ENCODE measurements around the gene SRD5A3. TPM values are rescaled to one million over a fixed set of nuclear protein-coding genes. Genes with fewer than 3 reads are reported as not detected.

SRD5A3 gene
- total and polyA plus RNA-seq, 2 donors (not counting 3 experiments of a cell fraction or from before 2014, with no cell fraction given), result 23.6 to 24.3 TPM

DNA sequence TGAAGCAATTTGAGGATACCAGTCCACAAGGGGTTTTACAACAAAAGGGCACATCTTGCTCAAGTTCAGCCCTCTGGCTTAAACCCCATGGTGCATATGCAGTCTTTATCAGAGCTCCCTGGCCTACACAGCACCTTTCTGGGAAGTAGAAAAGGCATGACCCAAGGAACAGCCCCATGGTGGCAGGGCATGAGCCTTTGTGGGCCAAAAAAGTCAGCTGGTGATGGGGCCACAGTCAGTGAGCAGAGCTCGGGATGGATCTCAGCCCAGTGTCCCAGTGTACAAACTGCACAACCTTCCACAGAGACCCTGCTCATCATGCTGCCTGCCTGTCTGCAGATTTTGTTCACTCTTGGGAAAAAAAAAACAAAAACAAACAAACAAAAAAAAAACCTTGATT is 27.4 kb downstream of the SRD5A3 start:
- POLR2A ChIA-PET, result no interaction called here
- Histone ChIP-seq H3K9me1 (replicated peaks; ENCODE audit: control insufficient read depth, extremely low read depth, insufficient read depth, low read length) (no peaks in the 10 kb centered on the region), H3K36me3 (ENCODE audit: control insufficient read depth in 2 of 2, extremely low read depth in 1 of 2, insufficient read depth in 2 of 2, low read length in 2 of 2) (no peaks in the 10 kb centered on the region), H3K27me3 (ENCODE audit: control insufficient read depth in 2 of 2, insufficient read depth in 2 of 2, low read length in 2 of 2) (no peaks in the 10 kb centered on the region), H3K4me3 (replicated peaks in 1 of 3; ENCODE audit: insufficient read depth in 1 of 3, low read depth in 1 of 3, low read length in 3 of 3) (no peak overlapping the region), H3K4me2 (ENCODE audit: insufficient read depth, low read length) (no peak overlapping the region), H2AFZ (ENCODE audit: low read depth, low read length) (no peak overlapping the region), H3K4me1 (ENCODE audit: control insufficient read depth, extremely low read depth, insufficient read depth, low read length) (no peaks in the 10 kb centered on the region), H3K79me2 (ENCODE audit: control insufficient read depth, insufficient read depth, low read length) (no peaks in the 10 kb centered on the region), H3K9me3 (replicated peaks; ENCODE audit: control insufficient read depth, insufficient read depth, low read length) (no peaks in the 10 kb centered on the region), H3K27ac (ENCODE audit: insufficient read depth, low read depth, low read length) (no peak overlapping the region), H4K20me1 (replicated peaks; ENCODE audit: control insufficient read depth, extremely low read depth, insufficient read depth, low read length) (no peaks in the 10 kb centered on the region), H3K9ac (replicated peaks; ENCODE audit: extremely low read depth, insufficient read depth, low read length) (no peak overlapping the region)
- intact Hi-C loops (cut with micrococcal nuclease), result no loop called here
- no peak for FAIRE-seq
- DNase-seq (ENCODE audit: low read depth, low spot score), result no peak
- CTCF ChIA-PET, result interaction anchor here (0.7 to 1.7 kb wide), 3 partner anchors 14 to 402 kb away, joined by 3 to 4 read pairs (median 4); partner anchors contain the start of gene SRD5A3
- TF ChIP-seq EZH2 (IDR thresholded peaks at IDR 0.05; ENCODE audit: borderline replicate concordance, low read depth, low read length, severe bottlenecking), result no peak
- no peak for TF ChIP-seq POLR2A (IDR thresholded peaks at IDR 0.05; ENCODE audit: low read depth, low read length)
- TF ChIP-seq CTCF (IDR thresholded peaks at IDR 0.05; ENCODE audit: extremely low read depth in 1 of 2, insufficient read depth in 1 of 2, low read depth in 1 of 2, low read length in 2 of 2), result no peak
- no peak for TF ChIP-seq GATA2 (IDR thresholded peaks at IDR 0.05; ENCODE audit: insufficient read depth, insufficient read length, low read depth, low read length)
- no peak for TF ChIP-seq POLR2AphosphoS5 (IDR thresholded peaks at IDR 0.05; ENCODE audit: insufficient read depth, low read depth, low read length)
- TF ChIP-seq JUN (IDR thresholded peaks at IDR 0.05; ENCODE audit: borderline replicate concordance, insufficient read depth, insufficient read length, low read depth), result no peak
- TF ChIP-seq MYC (IDR thresholded peaks at IDR 0.05; ENCODE audit: low read depth, low read length), result no peak
- no peak for TF ChIP-seq MAX (IDR thresholded peaks at IDR 0.05; ENCODE audit: insufficient read depth, insufficient read length)
- TF ChIP-seq FOS (IDR thresholded peaks at IDR 0.05; ENCODE audit: borderline replicate concordance, insufficient read depth, low read length), result no peak
- dilution Hi-C loops (cut with MboI; ENCODE audit: extremely low pct_ligation_motif_present, low sequenced_read_pairs), result no loop called here
- no TSS peak for BruUV-seq (replicated peaks)
